PC-3 (cell line): ENCODE measurements around the gene WWC1. TPM values are rescaled to one million over a fixed set of nuclear protein-coding genes. Genes with fewer than 3 reads are reported as not detected.

Experiments used
- ATAC-seq: fragments of 200-7000 bp; cut with Tn5 transposase; 2 replicates; pipeline ENCODE4 v1.9.1; 2020; ENCODE audit warnings: mild to moderate bottlenecking, moderate library complexity
- BruUV-seq: library from RNA; stranded (reverse); fragments of 400-500 nt; replicated peaks from 2 replicates; lab custom pipeline; 2021; lab: Mats Ljungman, UMichigan
- CTCF ChIA-PET: fragments of 300-600 bp; sonication (Branson Sonifier 250); formaldehyde crosslinking; loops from one replicate; lab custom pipeline; 2022; ENCODE audit warnings: antibody characterized with exemption; lab: Charles Lee
- POLR2A ChIA-PET: fragments of 300-600 bp; sonication (Branson Sonifier 250); formaldehyde crosslinking; loops from one replicate; lab custom pipeline; 2022; ENCODE audit warnings: antibody characterized with exemption; ENCODE audit not compliant: unreplicated experiment; lab: Charles Lee
- DNase-seq: peaks from one replicate; pipeline ENCODE4 v3.0.0-alpha.2; 2015
- H2AFZ ChIP-seq: fragments of 300-600 bp; sonication (generic); 2 replicates; pipeline ENCODE4 v1.6.0; 2016; ENCODE audit warnings: antibody characterized with exemption, low read length
- H3F3A ChIP-seq: fragments of 300-600 bp; sonication (generic); one replicate; pipeline ENCODE4 v1.6.0; 2017; ENCODE audit warnings: antibody characterized with exemption, low read length, control low read depth, mild to moderate bottlenecking; ENCODE audit not compliant: unreplicated experiment
- H3K27ac ChIP-seq: fragments of 300-600 bp; sonication (generic); 2 replicates; pipeline ENCODE4 v1.5.1; 2016; ENCODE audit warnings: mild to moderate bottlenecking, low read length
- H3K27me3 ChIP-seq: fragments of 300-600 bp; sonication (generic); 2 replicates; pipeline ENCODE4 v1.6.1; 2016; ENCODE audit warnings: low read length, mixed read lengths
- H3K36me3 ChIP-seq: fragments of 300-600 bp; sonication (generic); 2 replicates; pipeline ENCODE4 v1.6.1; 2016; ENCODE audit warnings: low read depth, mixed run types, low read length, mixed read lengths
- H3K4me1 ChIP-seq: fragments of 300-600 bp; sonication (generic); 2 replicates; pipeline ENCODE4 v1.5.1; 2016; ENCODE audit warnings: low read length; ENCODE audit not compliant: insufficient read depth
- H3K4me2 ChIP-seq: fragments of 300-600 bp; sonication (generic); 2 replicates; pipeline ENCODE4 v1.6.0; 2016; ENCODE audit warnings: low read length
- H3K4me3 ChIP-seq: fragments of 300-600 bp; sonication (generic); 2 replicates; pipeline ENCODE4 v1.5.1; 2016; ENCODE audit warnings: mild to moderate bottlenecking, low read length, mixed read lengths
- H3K79me2 ChIP-seq: fragments of 300-600 bp; sonication (generic); 2 replicates; pipeline ENCODE4 v1.6.1; 2017; ENCODE audit warnings: low read length, mixed read lengths
- H3K9ac ChIP-seq: fragments of 300-600 bp; sonication (generic); 2 replicates; pipeline ENCODE4 v1.6.0; 2016; ENCODE audit warnings: mild to moderate bottlenecking, low read length
- H3K9me2 ChIP-seq: fragments of 300-600 bp; sonication (generic); replicated peaks from 2 replicates; pipeline ENCODE4 v1.6.1; 2016; ENCODE audit warnings: mixed run types, low read length, mixed read lengths
- H3K9me3 ChIP-seq: fragments of 300-600 bp; sonication (generic); 2 replicates; pipeline ENCODE4 v1.6.1; 2016; ENCODE audit warnings: low read length, mixed read lengths
- H4K20me1 ChIP-seq: fragments of 300-600 bp; sonication (generic); 2 replicates; pipeline ENCODE4 v1.6.1; 2016; ENCODE audit warnings: low read length, mixed read lengths
- EZH2 ChIP-seq: fragments of 300-600 bp; sonication (generic); IDR thresholded peaks from one replicate; pipeline ENCODE4 v1.6.1; 2017; ENCODE audit warnings: antibody characterized with exemption, mild to moderate bottlenecking, low read length; ENCODE audit not compliant: unreplicated experiment
- EZH2phosphoT487 ChIP-seq: fragments of 300-600 bp; sonication (generic); IDR thresholded peaks from 2 replicates; pipeline ENCODE4 v1.6.1; 2018; ENCODE audit warnings: mild to moderate bottlenecking, antibody characterized with exemption, low read length, borderline replicate concordance
- intact Hi-C: fragments of 100-400 bp; cut with micrococcal nuclease; formaldehyde crosslinking; loops from 2 replicates; pipeline ENCODE4 v1.9.0; 2023
- total RNA-seq: library from RNA; depleted of rRNA; stranded (reverse); fragments of >200 nt; gene quantifications from 2 replicates; pipeline ENCODE4 v1.2.3, GENCODE V29; 2014
- TF ChIP-seq, protein P1 (sequence below): fragments of 300-600 bp; sonication (generic); conservative IDR thresholded peaks from 2 replicates; pipeline ENCODE4 v1.5.1; 2017; ENCODE audit warnings: antibody characterized with exemption, low read depth, mild to moderate bottlenecking, low read length

Gene WWC1
- total RNA-seq, 1 experiment from 2014 or later: 31.8 TPM

DNA sequence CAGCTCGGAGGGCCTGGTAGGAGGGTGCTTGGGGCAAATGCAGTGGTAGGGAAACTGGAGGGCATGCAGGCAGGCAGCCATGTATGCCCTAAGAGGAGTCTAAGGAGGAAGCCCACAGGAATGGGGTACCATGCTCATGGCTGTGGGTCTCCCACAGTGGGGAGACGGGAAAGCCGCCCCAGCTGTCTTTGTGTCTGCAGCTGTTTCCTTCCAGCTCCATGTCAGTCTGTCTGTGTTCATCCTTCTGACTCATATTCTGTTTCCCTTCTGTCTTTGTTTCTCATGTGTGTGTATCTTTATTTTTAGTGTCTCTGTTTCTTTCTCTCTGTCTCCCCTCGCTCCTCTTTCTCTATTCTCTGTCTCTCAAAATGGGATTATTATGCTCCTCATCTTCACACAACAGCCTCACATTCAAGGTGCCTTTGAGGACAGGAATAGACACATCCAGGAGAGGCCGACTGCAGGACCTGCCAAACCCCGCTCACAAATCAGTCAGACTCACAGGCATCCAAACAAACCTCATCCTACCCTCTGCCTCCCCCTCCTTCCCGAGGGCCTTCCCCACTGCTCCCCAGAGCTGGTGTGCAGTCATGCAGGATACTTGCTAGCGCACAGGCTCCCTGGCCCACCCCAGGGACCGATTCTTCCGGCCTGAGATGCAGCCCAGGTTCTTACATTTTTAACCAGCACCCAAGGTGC is 126.4 kb downstream of the WWC1 start:
- H3K9me3 ChIP-seq: no peaks in the 10 kb centered on the region
- no peaks in the 10 kb centered on the region for H3K27me3 ChIP-seq
- H3K4me3 ChIP-seq: no peak overlapping the region
- no peaks in the 10 kb centered on the region for H3F3A ChIP-seq
- H3K36me3 ChIP-seq: peaks cover 16% of the 10 kb centered on the region
- H3K79me2 ChIP-seq: no peaks in the 10 kb centered on the region
- DNase-seq (no peak), ATAC-seq (no peak)
- H3K9me2 ChIP-seq: no peaks in the 10 kb centered on the region
- H2AFZ ChIP-seq: no peak overlapping the region
- intact Hi-C loops: no loop called here
- ChIA-PET POLR2A (no interaction called here), CTCF (no interaction called here)
- H3K4me1 ChIP-seq: peaks cover 22% of the 10 kb centered on the region
- BruUV-seq: no TSS peak
- no peak overlapping the region for H3K9ac ChIP-seq
- H4K20me1 ChIP-seq: no peaks in the 10 kb centered on the region
- no peak overlapping the region for H3K27ac ChIP-seq
- no peak overlapping the region for H3K4me2 ChIP-seq
- TF ChIP-seq, protein P1, sequence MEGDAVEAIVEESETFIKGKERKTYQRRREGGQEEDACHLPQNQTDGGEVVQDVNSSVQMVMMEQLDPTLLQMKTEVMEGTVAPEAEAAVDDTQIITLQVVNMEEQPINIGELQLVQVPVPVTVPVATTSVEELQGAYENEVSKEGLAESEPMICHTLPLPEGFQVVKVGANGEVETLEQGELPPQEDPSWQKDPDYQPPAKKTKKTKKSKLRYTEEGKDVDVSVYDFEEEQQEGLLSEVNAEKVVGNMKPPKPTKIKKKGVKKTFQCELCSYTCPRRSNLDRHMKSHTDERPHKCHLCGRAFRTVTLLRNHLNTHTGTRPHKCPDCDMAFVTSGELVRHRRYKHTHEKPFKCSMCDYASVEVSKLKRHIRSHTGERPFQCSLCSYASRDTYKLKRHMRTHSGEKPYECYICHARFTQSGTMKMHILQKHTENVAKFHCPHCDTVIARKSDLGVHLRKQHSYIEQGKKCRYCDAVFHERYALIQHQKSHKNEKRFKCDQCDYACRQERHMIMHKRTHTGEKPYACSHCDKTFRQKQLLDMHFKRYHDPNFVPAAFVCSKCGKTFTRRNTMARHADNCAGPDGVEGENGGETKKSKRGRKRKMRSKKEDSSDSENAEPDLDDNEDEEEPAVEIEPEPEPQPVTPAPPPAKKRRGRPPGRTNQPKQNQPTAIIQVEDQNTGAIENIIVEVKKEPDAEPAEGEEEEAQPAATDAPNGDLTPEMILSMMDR: no peak
- TF ChIP-seq EZH2 (no peak), EZH2phosphoT487 (no peak)

DNA sequence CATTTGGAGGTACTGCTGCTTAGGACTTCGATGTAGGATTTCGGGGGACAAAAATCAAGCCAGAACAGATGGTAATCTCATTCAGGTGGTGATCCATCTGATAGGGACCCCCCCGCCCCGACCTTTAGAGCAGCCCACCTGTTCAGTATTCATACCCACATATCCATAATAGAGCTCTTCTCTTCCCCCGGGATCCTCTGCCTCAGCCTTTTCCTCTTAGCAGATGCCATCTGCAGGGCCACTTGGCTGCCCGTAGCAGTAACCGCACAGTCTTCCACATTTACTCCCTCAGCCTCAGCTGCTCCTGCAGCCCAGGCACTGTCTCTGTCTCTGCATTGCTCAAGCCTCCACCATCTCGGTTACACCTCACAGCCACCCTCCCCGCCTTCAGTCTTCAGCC is 129.0 kb downstream of the WWC1 start:
- Histone ChIP-seq H3K4me3 (no peak overlapping the region), H3K9ac (no peak overlapping the region), H3F3A (no peaks in the 10 kb centered on the region), H3K4me2 (no peak overlapping the region), H3K9me3 (no peaks in the 10 kb centered on the region), H3K27me3 (no peaks in the 10 kb centered on the region), H3K36me3 (peaks cover under 1% of the 10 kb centered on the region; the same call in 1 of the 2 replicates), H3K79me2 (no peaks in the 10 kb centered on the region), H2AFZ (no peak overlapping the region), H3K9me2 (no peaks in the 10 kb centered on the region), H3K4me1 (no peaks in the 10 kb centered on the region), H4K20me1 (no peaks in the 10 kb centered on the region), H3K27ac (no peak overlapping the region)
- intact Hi-C loops: no loop called here
- ChIA-PET CTCF (no interaction called here), POLR2A (no interaction called here)
- TF ChIP-seq EZH2 (no peak), EZH2phosphoT487 (no peak)
- TF ChIP-seq, protein P1: no peak
- BruUV-seq: no TSS peak
- DNase-seq (no peak), ATAC-seq (no peak)

DNA sequence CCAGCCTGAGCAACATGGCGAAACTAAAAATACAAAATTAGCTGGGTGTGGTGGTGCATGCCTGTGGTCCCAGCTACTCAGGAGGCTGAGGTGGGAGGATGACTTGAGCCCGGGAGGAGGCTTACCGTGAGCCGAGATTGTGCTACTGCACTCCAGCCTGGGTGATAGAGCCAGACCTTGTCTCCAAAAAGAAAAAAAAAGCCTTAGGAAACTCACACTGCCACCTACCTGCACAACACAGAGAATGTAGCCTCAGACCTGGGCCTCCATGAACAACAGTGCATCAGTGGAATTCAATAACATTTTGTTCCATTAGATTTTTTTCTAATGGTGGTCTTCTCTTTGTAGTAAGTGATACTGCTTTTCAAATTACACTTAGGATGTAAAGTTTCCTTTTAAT is 131.0 kb downstream of the WWC1 start:
- no peaks in the 10 kb centered on the region for H3F3A ChIP-seq
- BruUV-seq: no TSS peak
- DNase-seq: peak; percentile 34
- no peak for TF ChIP-seq EZH2
- no peak for TF ChIP-seq EZH2phosphoT487
- TF ChIP-seq, protein P1: peak; percentile 53
- no peak overlapping the region for H3K27ac ChIP-seq
- H3K27me3 ChIP-seq: no peaks in the 10 kb centered on the region
- no peak overlapping the region for H2AFZ ChIP-seq
- POLR2A ChIA-PET: no interaction called here
- H4K20me1 ChIP-seq: no peaks in the 10 kb centered on the region
- CTCF ChIA-PET: interaction anchor here (1.0 kb wide), 1 partner anchor 152 kb away, joined by 5 read pairs; no protein-coding TSS in a partner anchor
- no peak overlapping the region for H3K9ac ChIP-seq
- H3K36me3 ChIP-seq: no peaks in the 10 kb centered on the region; the same call in 1 of the 2 replicates
- H3K79me2 ChIP-seq: no peaks in the 10 kb centered on the region
- intact Hi-C loops: loop anchor here (1.0 kb wide), 1 partner anchor 153 kb away; no protein-coding TSS in a partner anchor
- no peaks in the 10 kb centered on the region for H3K9me2 ChIP-seq
- no peaks in the 10 kb centered on the region for H3K4me1 ChIP-seq
- no peak overlapping the region for H3K4me2 ChIP-seq
- no peak overlapping the region for H3K4me3 ChIP-seq
- H3K9me3 ChIP-seq: no peaks in the 10 kb centered on the region
- peak; percentile 75 for ATAC-seq
